ENCODE results near the gene SEPTIN6. TPM values are rescaled to one million over a fixed set of nuclear protein-coding genes. Genes with fewer than 3 reads are reported as not detected.

The SEPTIN6 gene
- total RNA-seq, 1 donor from 2014 or later = 21.7 TPM

DNA sequence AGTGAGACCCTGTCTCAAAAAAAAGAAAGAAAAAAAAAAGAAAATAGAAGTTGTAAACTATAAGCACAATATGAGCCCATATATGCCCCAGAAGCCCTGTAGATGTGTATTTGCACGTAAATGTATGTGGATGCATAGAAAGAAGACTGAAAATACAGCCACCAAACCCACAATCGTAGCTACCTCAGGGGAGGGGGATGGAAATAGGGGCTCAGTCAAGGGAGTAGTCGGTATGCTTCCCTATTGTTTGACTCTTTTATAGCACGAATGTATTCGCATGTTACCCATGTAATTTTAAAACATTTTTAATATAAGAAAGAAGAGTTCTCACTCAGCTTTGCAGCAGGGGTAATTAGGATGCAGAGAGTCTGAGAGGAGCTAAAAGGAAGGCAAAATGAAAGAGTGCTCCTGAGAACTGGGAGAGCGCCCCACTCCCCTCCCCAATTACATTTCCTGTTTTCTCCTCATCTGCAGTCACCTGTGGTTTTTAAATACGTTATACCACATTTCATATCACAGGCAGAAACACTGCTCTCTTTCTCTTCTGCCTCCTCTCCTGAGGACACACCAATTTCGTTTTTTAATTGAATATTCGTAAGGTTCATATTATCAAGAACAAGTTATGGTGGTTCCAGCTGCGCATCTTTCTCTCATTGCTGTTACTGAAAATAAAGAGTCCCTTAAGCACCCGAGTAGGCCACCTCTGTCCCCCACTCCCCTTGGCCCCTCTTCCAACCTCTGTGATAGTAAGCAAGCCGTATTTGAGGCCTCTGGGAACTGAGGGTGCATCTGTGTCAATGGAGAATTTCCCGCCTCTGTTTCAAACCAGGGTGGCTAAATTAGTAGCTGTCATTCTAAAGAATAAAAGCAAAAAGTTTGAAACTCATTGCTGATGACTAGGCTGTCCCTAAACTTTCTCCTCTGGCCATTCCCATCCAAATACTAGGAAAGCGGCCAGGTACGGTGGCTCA lies 10.7 kb downstream of the SEPTIN6 start:
- intact Hi-C loops (cut with DNase I) = no loop called here
- Histone ChIP-seq H3K4me1 (peaks cover 4% of the 10 kb centered on the region), H3K4me3 (no peak overlapping the region), H3K36me3 (no peaks in the 10 kb centered on the region), H3K27me3 (ENCODE audit: low read depth) (no peaks in the 10 kb centered on the region), H3K27ac (no peak overlapping the region), H3K9me3 (no peaks in the 10 kb centered on the region)
- DNase-seq (no peak), ATAC-seq (no peak)
- TF ChIP-seq, protein P1, sequence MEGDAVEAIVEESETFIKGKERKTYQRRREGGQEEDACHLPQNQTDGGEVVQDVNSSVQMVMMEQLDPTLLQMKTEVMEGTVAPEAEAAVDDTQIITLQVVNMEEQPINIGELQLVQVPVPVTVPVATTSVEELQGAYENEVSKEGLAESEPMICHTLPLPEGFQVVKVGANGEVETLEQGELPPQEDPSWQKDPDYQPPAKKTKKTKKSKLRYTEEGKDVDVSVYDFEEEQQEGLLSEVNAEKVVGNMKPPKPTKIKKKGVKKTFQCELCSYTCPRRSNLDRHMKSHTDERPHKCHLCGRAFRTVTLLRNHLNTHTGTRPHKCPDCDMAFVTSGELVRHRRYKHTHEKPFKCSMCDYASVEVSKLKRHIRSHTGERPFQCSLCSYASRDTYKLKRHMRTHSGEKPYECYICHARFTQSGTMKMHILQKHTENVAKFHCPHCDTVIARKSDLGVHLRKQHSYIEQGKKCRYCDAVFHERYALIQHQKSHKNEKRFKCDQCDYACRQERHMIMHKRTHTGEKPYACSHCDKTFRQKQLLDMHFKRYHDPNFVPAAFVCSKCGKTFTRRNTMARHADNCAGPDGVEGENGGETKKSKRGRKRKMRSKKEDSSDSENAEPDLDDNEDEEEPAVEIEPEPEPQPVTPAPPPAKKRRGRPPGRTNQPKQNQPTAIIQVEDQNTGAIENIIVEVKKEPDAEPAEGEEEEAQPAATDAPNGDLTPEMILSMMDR (IDR thresholded peaks at IDR 0.05) = no peak

DNA sequence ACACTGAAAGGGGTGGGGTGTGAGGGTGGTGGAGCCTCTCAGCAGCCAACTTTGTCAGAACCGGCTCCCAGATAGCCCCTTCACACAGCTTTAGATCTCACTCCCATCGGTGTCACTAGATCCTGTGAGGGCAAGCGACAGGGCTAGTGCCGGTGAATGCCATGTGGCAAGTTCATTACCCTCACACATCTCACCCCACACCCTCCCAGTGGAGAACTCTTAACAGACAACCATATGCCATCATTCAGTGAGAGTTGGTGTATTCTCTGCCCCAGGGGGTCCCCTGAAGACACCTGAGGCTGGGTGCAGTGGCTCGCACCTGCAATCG lies 15.3 kb downstream of the SEPTIN6 start:
- Histone ChIP-seq H3K4me1 (no peaks in the 10 kb centered on the region), H3K27ac (no peak overlapping the region), H3K36me3 (no peaks in the 10 kb centered on the region), H3K4me3 (no peak overlapping the region), H3K9me3 (no peaks in the 10 kb centered on the region), H3K27me3 (ENCODE audit: low read depth) (no peaks in the 10 kb centered on the region)
- intact Hi-C loops (cut with DNase I) = no loop called here
- TF ChIP-seq, protein P1 (IDR thresholded peaks at IDR 0.05) = no peak
- ATAC-seq (no peak), DNase-seq (no peak)

DNA sequence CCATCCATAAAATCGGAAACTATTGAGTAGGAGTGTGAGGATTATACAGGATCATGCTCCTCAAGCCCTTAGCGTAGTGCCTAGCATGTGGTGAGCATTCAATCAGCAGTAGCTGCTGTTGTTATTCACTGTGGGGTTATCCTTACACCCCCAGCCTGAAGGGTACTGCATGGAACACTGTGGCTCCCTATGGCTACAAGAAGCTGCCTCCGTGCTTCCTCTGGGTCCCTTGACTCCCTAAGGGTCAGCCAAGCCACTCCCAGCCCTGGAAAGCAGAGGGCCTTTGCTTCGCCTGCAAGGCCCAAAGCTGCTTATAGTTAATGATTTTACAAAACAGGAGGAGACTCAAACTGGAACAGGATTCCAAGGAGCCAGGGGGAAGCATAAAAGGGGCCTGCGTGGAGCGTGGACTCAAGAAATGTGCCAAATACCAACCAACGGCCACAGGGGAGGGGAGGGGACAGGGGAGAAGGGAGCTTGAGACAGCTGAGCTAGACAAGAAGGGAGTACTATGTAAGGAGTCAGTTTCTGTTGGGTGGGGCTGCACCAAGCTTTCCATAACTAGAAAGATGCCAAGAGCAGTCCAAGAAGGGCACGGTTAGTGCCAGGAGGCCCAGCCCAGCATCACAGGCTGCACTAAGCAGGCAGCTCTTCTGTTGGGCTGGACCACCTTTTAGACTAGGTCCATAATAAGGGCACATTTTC lies 15.9 kb downstream of the SEPTIN6 start:
- Histone ChIP-seq H3K27me3 (ENCODE audit: low read depth) (no peaks in the 10 kb centered on the region), H3K4me3 (no peak overlapping the region), H3K36me3 (no peaks in the 10 kb centered on the region), H3K27ac (no peak overlapping the region), H3K4me1 (no peaks in the 10 kb centered on the region), H3K9me3 (no peaks in the 10 kb centered on the region)
- TF ChIP-seq, protein P1 (IDR thresholded peaks at IDR 0.05) = no peak
- no peak for ATAC-seq
- intact Hi-C loops (cut with DNase I) = no loop called here
- DNase-seq = no peak

DNA sequence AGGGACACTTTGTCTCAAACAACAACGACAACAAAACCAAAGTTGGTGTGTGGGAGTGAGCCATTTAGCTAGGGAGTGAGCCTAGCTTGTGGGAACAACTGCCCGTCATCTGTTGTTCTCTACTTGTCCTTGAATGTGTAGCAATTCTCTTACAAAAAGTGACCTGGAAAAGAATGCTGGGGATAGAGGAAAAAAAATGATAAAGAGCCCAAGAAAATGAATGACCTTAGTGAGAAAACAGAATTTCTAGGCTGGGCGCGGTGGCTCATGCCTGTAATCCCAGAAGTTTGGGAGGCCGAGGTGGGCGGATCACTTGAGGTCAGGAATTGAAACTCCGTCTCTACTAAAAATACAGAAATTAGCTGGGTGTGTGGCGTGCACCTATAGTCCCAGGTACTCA lies 19.6 kb downstream of the SEPTIN6 start:
- no peaks in the 10 kb centered on the region for H3K4me1 ChIP-seq
- H3K9me3 ChIP-seq = no peaks in the 10 kb centered on the region
- H3K27ac ChIP-seq = no peak overlapping the region
- no peak overlapping the region for H3K4me3 ChIP-seq
- no peaks in the 10 kb centered on the region for H3K27me3 ChIP-seq (ENCODE audit: low read depth)
- DNase-seq = no peak
- ATAC-seq = no peak
- TF ChIP-seq, protein P1 (IDR thresholded peaks at IDR 0.05) = no peak
- no peaks in the 10 kb centered on the region for H3K36me3 ChIP-seq
- intact Hi-C loops (cut with DNase I) = no loop called here

DNA sequence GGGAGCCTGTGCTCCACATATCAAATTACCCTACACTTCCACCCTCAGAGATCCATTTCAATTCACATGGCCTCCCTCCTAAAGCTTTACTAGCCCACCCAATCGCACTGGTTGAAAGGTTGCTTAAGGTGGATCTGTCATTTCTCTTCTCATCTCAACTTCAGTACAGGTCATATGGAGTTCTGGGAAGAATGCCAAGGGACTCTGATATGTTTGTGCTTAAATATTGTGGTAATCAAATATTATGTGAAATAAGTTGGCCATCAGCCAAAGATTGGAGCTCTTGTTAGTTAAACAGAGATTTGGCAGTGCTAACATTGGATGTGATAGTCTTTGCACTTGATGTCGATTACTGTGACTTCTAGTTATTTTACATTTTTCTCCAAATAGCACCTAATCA lies 20.5 kb downstream of the SEPTIN6 start:
- DNase-seq = no peak
- ATAC-seq = no peak
- Histone ChIP-seq H3K36me3 (no peaks in the 10 kb centered on the region), H3K27ac (no peak overlapping the region), H3K4me3 (no peak overlapping the region), H3K27me3 (ENCODE audit: low read depth) (no peaks in the 10 kb centered on the region), H3K4me1 (no peaks in the 10 kb centered on the region), H3K9me3 (no peaks in the 10 kb centered on the region)
- TF ChIP-seq, protein P1 (IDR thresholded peaks at IDR 0.05) = no peak
- intact Hi-C loops (cut with DNase I) = no loop called here
